ENCODE results near the gene BCAN. TPM values are rescaled to one million over a fixed set of nuclear protein-coding genes. Genes with fewer than 3 reads are reported as not detected.
"Not testable (repeated sequence)": the region's sequence is repeated elsewhere in the genome, so short reads cannot be mapped to it uniquely, and the experiment has no call there.

BCAN gene
- total RNA-seq, 2 donors from 2014 or later = 0.26 TPM; not detected in 1

GRCh38 chr1:156626079-156626438 lies 15.9 kb upstream of the BCAN start:
- TF ChIP-seq CTCF (IDR thresholded peaks at IDR 0.05) = no peak
- no peak for TF ChIP-seq POLR2A (IDR thresholded peaks at IDR 0.05)
- no peak overlapping the region for H3K27ac ChIP-seq
- H3K9me3 ChIP-seq = no peaks in the 10 kb centered on the region
- ATAC-seq (no peak), DNase-seq (no peak)
- intact Hi-C loops (cut with DNase I) = no loop called here
- H3K4me3 ChIP-seq = no peak overlapping the region
- peaks cover 30% of the 10 kb centered on the region for H3K4me1 ChIP-seq
- 39 to 46% methylated on average over 4 of the region's 4 CpGs for WGBS, 2 donors
- no peaks in the 10 kb centered on the region for H3K36me3 ChIP-seq (replicated peaks in 1 of 2; ENCODE audit: insufficient read depth in 1 of 2, low read depth in 2 of 2)
- H3K27me3 ChIP-seq = peaks cover 0 to 23% of the 10 kb centered on the region in 2 donors

DNA sequence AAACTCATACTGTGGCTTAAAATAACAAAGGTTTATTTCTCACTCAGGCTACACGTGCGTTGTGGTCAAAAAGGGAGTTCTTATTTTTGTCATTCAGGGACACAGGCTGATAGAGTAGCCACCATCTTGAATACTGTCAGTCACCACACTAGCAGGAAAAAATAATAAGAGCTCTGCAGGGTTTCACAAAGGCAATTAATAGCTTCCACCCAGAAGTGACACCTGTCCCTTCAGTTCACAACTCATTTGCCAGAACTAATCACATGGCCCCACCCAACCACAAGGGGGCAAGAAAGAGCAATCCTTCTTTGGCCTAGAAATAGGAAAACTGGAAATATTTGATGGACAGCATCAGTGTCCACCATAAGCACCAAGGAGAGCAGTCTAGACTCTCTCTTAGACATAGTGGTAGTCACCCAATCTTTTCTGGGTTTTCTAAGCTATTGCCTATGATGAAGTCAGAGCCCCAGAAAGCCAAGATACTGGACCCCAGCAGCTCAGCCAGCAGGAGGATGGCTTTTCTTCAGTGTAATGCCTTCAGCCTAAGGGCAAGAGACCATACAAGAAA lies 14.5 kb upstream of the BCAN start:
- H3K27me3 ChIP-seq = peaks cover 0 to 23% of the 10 kb centered on the region in 2 donors
- TF ChIP-seq CTCF (IDR thresholded peaks at IDR 0.05) (peak; percentile 17 to 68 (median 61)), POLR2A (IDR thresholded peaks at IDR 0.05) (no peak)
- H3K36me3 ChIP-seq (replicated peaks in 1 of 2; ENCODE audit: insufficient read depth in 1 of 2, low read depth in 2 of 2) = no peaks in the 10 kb centered on the region
- no peak overlapping the region for H3K4me3 ChIP-seq
- peak; percentile 21 for ATAC-seq
- intact Hi-C loops (cut with DNase I) = no loop called here
- peak; percentile 43 to 71 (median 60) for DNase-seq
- 77 to 80% methylated on average over 2 of the region's 2 CpGs for WGBS, 2 donors
- peaks cover 30% of the 10 kb centered on the region for H3K4me1 ChIP-seq
- H3K27ac ChIP-seq = no peak overlapping the region
- H3K9me3 ChIP-seq = no peaks in the 10 kb centered on the region

GRCh38 chr1:156629823-156630449 lies 12.0 kb upstream of the BCAN start:
- Histone ChIP-seq H3K4me1 (peaks cover 19% of the 10 kb centered on the region), H3K36me3 (replicated peaks in 1 of 2; ENCODE audit: insufficient read depth in 1 of 2, low read depth in 2 of 2) (no peaks in the 10 kb centered on the region), H3K27ac (peak overlapping the region in 2 of 4 donors; percentile 25 to 39), H3K27me3 (peaks cover 0 to 8% of the 10 kb centered on the region in 2 donors), H3K9me3 (no peaks in the 10 kb centered on the region), H3K4me3 (no peak overlapping the region)
- intact Hi-C loops (cut with DNase I) = no loop called here
- TF ChIP-seq POLR2A (IDR thresholded peaks at IDR 0.05) = no peak
- DNase-seq (no peak), ATAC-seq (no peak)
- WGBS, 2 donors = 71 to 80% methylated on average over 8 of the region's 8 CpGs

GRCh38 chr1:156631152-156631551 lies 10.8 kb upstream of the BCAN start:
- 60 to 61% methylated on average over 9 of the region's 9 CpGs for WGBS, 2 donors
- H3K36me3 ChIP-seq (replicated peaks in 1 of 2; ENCODE audit: insufficient read depth in 1 of 2, low read depth in 2 of 2); H3K27me3 ChIP-seq; intact Hi-C loops (cut with DNase I); H3K4me3 ChIP-seq; H3K27ac ChIP-seq; ATAC-seq; H3K9me3 ChIP-seq; DNase-seq: not testable (repeated sequence)
- peaks cover 10% of the 10 kb centered on the region for H3K4me1 ChIP-seq

GRCh38 chr1:156632355-156632754 lies 9.6 kb upstream of the BCAN start:
- Histone ChIP-seq H3K27me3 (no peaks in the 10 kb centered on the region), H3K36me3 (replicated peaks in 1 of 2; ENCODE audit: insufficient read depth in 1 of 2, low read depth in 2 of 2) (no peaks in the 10 kb centered on the region), H3K27ac (no peak overlapping the region), H3K4me1 (peaks cover 10% of the 10 kb centered on the region), H3K9me3 (no peaks in the 10 kb centered on the region), H3K4me3 (no peak overlapping the region)
- TF ChIP-seq POLR2A (IDR thresholded peaks at IDR 0.05) = no peak
- no peak for TF ChIP-seq CTCF (IDR thresholded peaks at IDR 0.05)
- 45 to 63% methylated on average over 2 to 3 of the region's 3 CpGs for WGBS, 2 donors
- DNase-seq = no peak
- no peak for ATAC-seq
- intact Hi-C loops (cut with DNase I) = no loop called here
